Peyer's patch (tissue), 4 donors: ENCODE measurements around the gene DMD.

ENCODE experiments used
- POLR2A ChIP-seq, 2 donors: fragments of 450-650 bp; IDR thresholded peaks; one replicate each; pipeline ENCODE4 v1.5.1; 2017; ENCODE audit warnings: antibody characterized with exemption in 2 of 2, mild to moderate bottlenecking in 2 of 2, moderate library complexity in 2 of 2
- TF ChIP-seq, protein P1 (sequence below), 6 experiments: fragments of 450-650 bp in 4 of 6; fragments of 200-600 bp in 2 of 6; sonication (generic) in 1 of 6; IDR thresholded peaks; one replicate each; pipeline ENCODE4 v1.5.1; 2017 to 2019; ENCODE audit warnings: antibody characterized with exemption in 6 of 6, mild to moderate bottlenecking in 3 of 6, moderate library complexity in 1 of 6

DNA sequence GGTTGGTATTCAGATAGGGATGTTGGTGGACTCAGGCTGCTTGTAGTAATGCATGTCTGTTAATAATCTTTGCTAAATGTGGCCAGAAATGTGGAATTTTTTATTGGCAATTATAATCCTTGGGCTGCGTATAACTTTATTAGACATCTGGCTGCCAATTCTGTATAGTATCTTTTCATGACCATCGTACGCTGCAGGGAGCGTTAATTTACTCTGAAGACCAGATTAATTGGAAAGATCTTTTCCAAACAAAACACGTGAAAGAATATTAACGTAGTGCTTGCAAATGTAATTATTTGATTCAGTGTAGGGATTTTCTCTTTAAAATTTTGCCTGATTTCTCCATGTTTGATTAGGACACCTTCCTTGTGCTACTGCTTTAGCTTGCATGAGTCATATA lies 2100.7 kb downstream of the DMD start:
- TF ChIP-seq POLR2A (IDR thresholded peaks at IDR 0.05), result no peak
- TF ChIP-seq, protein P1, sequence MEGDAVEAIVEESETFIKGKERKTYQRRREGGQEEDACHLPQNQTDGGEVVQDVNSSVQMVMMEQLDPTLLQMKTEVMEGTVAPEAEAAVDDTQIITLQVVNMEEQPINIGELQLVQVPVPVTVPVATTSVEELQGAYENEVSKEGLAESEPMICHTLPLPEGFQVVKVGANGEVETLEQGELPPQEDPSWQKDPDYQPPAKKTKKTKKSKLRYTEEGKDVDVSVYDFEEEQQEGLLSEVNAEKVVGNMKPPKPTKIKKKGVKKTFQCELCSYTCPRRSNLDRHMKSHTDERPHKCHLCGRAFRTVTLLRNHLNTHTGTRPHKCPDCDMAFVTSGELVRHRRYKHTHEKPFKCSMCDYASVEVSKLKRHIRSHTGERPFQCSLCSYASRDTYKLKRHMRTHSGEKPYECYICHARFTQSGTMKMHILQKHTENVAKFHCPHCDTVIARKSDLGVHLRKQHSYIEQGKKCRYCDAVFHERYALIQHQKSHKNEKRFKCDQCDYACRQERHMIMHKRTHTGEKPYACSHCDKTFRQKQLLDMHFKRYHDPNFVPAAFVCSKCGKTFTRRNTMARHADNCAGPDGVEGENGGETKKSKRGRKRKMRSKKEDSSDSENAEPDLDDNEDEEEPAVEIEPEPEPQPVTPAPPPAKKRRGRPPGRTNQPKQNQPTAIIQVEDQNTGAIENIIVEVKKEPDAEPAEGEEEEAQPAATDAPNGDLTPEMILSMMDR (IDR thresholded peaks at IDR 0.05), result no peak
